ENCODE measurements around the gene LRP1B. TPM values are rescaled to one million over a fixed set of nuclear protein-coding genes. Genes with fewer than 3 reads are reported as not detected.

LRP1B gene
- total RNA-seq, 2 donors from 2014 or later, result 0.02 TPM; not detected in 1

- H3K27ac Mint-ChIP-seq, result no peak overlapping the region
- no peaks in the 10 kb centered on the region for H3K27me3 Mint-ChIP-seq
- no peaks in the 10 kb centered on the region for H3K9me3 ChIP-seq (ENCODE audit: control insufficient read depth, low read length, poor library complexity, severe bottlenecking)
Observed at GRCh38 chr2:140770645-140771044, 1360.2 kb downstream of the LRP1B start.

GRCh38 chr2:140761807-140762206, 1369.0 kb downstream of the LRP1B start:
- no peaks in the 10 kb centered on the region for H3K4me1 Mint-ChIP-seq
- H3K9me3 ChIP-seq (ENCODE audit: control insufficient read depth, low read length, poor library complexity, severe bottlenecking), result no peaks in the 10 kb centered on the region
- no peaks in the 10 kb centered on the region for H3K36me3 Mint-ChIP-seq (ENCODE audit: low read depth)
- no peak overlapping the region for H3K27ac Mint-ChIP-seq
- no peak for ATAC-seq
- no peak overlapping the region for H3K4me3 Mint-ChIP-seq
- DNase-seq, result no peak
- H3K27me3 Mint-ChIP-seq, result no peaks in the 10 kb centered on the region

More at GRCh38 chr2:140770645-140771044, 1360.2 kb downstream of the LRP1B start:
- DNase-seq (no peak), ATAC-seq (no peak)
- no peak overlapping the region for H3K4me3 Mint-ChIP-seq
- H3K36me3 Mint-ChIP-seq (ENCODE audit: low read depth), result no peaks in the 10 kb centered on the region
- no peaks in the 10 kb centered on the region for H3K4me1 Mint-ChIP-seq

- Mint-ChIP-seq H3K27ac (no peak overlapping the region), H3K4me1 (no peaks in the 10 kb centered on the region), H3K27me3 (no peaks in the 10 kb centered on the region), H3K4me3 (no peak overlapping the region), H3K36me3 (ENCODE audit: low read depth) (no peaks in the 10 kb centered on the region)
- ATAC-seq, result no peak
- H3K9me3 ChIP-seq (ENCODE audit: control insufficient read depth, low read length, poor library complexity, severe bottlenecking), result no peaks in the 10 kb centered on the region
- DNase-seq, result no peak
Observed at GRCh38 chr2:140759426-140760156, 1371.2 kb downstream of the LRP1B start.

GRCh38 chr2:140747665-140748064, 1383.2 kb downstream of the LRP1B start:
- H3K9me3 ChIP-seq (ENCODE audit: control insufficient read depth, low read length, poor library complexity, severe bottlenecking), result no peaks in the 10 kb centered on the region
- no peak for ATAC-seq
- H3K27me3 Mint-ChIP-seq, result no peaks in the 10 kb centered on the region
- no peaks in the 10 kb centered on the region for H3K4me1 Mint-ChIP-seq
- H3K4me3 Mint-ChIP-seq, result no peak overlapping the region
- no peaks in the 10 kb centered on the region for H3K36me3 Mint-ChIP-seq (ENCODE audit: low read depth)
- no peak for DNase-seq
- no peak overlapping the region for H3K27ac Mint-ChIP-seq

GRCh38 chr2:140747090-140747489, 1383.7 kb downstream of the LRP1B start:
- DNase-seq, result no peak
- H3K9me3 ChIP-seq (ENCODE audit: control insufficient read depth, low read length, poor library complexity, severe bottlenecking), result no peaks in the 10 kb centered on the region
- Mint-ChIP-seq H3K27me3 (no peaks in the 10 kb centered on the region), H3K4me3 (no peak overlapping the region), H3K27ac (no peak overlapping the region), H3K36me3 (ENCODE audit: low read depth) (no peaks in the 10 kb centered on the region), H3K4me1 (no peaks in the 10 kb centered on the region)
- no peak for ATAC-seq

GRCh38 chr2:140744379-140744778, 1386.4 kb downstream of the LRP1B start:
- Mint-ChIP-seq H3K27me3 (no peaks in the 10 kb centered on the region), H3K4me3 (no peak overlapping the region), H3K27ac (no peak overlapping the region), H3K4me1 (no peaks in the 10 kb centered on the region), H3K36me3 (ENCODE audit: low read depth) (no peaks in the 10 kb centered on the region)
- no peak for ATAC-seq
- H3K9me3 ChIP-seq (ENCODE audit: control insufficient read depth, low read length, poor library complexity, severe bottlenecking), result no peaks in the 10 kb centered on the region
- DNase-seq, result no peak

DNA sequence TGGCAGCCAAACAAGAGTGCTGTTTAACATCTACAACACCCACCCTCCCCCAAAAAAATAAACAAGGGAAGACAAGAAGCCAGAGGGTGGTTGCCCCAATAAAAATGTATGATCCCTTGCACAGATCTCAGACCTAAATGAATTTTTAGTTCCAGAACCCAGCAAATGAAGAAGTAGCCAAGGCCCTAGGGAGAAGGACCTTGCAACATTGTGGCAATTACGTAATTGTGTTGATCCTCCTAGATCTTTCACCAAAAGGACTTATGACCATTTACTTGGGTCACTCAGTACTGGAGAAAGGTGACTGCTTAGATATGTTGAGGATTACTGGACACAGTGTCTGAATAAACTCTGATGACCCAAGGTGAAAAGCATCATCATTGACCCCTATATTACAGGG, 1393.8 kb downstream of the LRP1B start:
- ATAC-seq (no peak), DNase-seq (no peak)
- no peaks in the 10 kb centered on the region for H3K9me3 ChIP-seq (ENCODE audit: control insufficient read depth, low read length, poor library complexity, severe bottlenecking)
- Mint-ChIP-seq H3K4me1 (no peaks in the 10 kb centered on the region), H3K4me3 (no peak overlapping the region), H3K36me3 (ENCODE audit: low read depth) (no peaks in the 10 kb centered on the region), H3K27me3 (no peaks in the 10 kb centered on the region), H3K27ac (no peak overlapping the region)

GRCh38 chr2:140734992-140735391, 1395.8 kb downstream of the LRP1B start:
- no peak for ATAC-seq
- no peaks in the 10 kb centered on the region for H3K27me3 Mint-ChIP-seq

DNA sequence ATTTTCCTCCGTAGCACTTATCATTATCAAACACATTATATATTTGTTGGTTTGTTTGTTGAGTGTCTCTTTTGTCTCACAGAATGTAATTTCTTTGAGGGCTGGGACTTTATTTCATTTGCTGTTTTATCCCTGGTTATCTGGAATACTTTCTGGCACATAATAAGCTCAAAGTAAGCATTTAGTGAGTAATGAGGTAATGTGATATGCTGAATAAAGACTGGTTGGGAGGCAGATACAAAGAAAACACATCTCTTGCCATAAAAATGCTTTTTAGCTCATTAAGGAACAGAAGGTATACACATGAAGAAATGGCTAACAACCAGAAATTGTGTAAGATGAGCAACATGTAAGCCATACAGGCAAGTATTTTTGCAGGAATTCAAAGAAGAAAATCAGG, 1411.8 kb downstream of the LRP1B start:
- Mint-ChIP-seq H3K27me3 (no peaks in the 10 kb centered on the region), H3K4me1 (no peaks in the 10 kb centered on the region), H3K27ac (no peak overlapping the region), H3K36me3 (ENCODE audit: low read depth) (no peaks in the 10 kb centered on the region), H3K4me3 (no peak overlapping the region)
- DNase-seq (no peak), ATAC-seq (no peak)
- H3K9me3 ChIP-seq (ENCODE audit: control insufficient read depth, low read length, poor library complexity, severe bottlenecking), result no peaks in the 10 kb centered on the region

More at GRCh38 chr2:140734992-140735391, 1395.8 kb downstream of the LRP1B start:
- H3K4me3 Mint-ChIP-seq, result no peak overlapping the region
- no peak overlapping the region for H3K27ac Mint-ChIP-seq
- no peak for DNase-seq
- no peaks in the 10 kb centered on the region for H3K36me3 Mint-ChIP-seq (ENCODE audit: low read depth)
- no peaks in the 10 kb centered on the region for H3K4me1 Mint-ChIP-seq
- no peaks in the 10 kb centered on the region for H3K9me3 ChIP-seq (ENCODE audit: control insufficient read depth, low read length, poor library complexity, severe bottlenecking)

DNA sequence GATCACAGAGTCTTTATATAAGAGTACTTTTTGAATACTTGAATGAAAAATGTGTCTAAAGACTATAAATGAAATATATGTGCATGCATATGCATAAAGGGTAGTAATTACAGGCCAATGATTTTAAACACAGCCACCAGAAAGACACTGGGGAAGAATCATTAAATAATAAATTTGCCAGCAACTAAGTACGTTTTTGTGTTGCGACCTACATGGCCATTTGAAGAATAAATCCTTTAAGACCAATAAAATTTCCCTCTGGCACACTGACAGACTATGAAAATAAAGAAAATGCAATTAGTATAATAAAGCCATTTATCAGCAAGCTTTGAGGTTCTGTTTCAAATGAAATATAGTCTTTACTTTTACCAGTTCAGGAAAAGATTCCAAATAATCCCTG, 1413.3 kb downstream of the LRP1B start:
- no peaks in the 10 kb centered on the region for H3K27me3 Mint-ChIP-seq
- no peaks in the 10 kb centered on the region for H3K9me3 ChIP-seq (ENCODE audit: control insufficient read depth, low read length, poor library complexity, severe bottlenecking)
- H3K4me3 Mint-ChIP-seq, result no peak overlapping the region
- H3K4me1 Mint-ChIP-seq, result no peaks in the 10 kb centered on the region
- no peak for DNase-seq
- no peak for ATAC-seq
- H3K36me3 Mint-ChIP-seq (ENCODE audit: low read depth), result no peaks in the 10 kb centered on the region
- no peak overlapping the region for H3K27ac Mint-ChIP-seq

DNA sequence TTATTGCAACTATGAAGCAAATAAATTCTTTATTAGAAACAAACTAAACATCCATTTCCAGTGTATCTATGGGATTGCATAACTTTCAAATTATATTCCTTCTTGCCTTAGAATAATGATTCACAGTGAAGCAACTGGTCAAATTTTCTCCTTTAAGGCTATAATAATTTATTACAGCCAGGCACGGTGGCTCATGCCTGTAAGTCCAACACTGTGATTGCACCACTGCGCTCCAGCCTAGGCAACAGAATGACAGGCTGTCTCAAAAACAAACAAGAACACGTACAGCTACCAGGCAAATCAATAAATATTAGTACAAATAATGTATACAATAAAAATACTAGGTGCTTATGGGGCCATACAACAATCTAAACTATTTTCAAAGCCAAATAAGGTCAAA, 1416.2 kb downstream of the LRP1B start:
- DNase-seq (no peak), ATAC-seq (no peak)
- Mint-ChIP-seq H3K27me3 (no peaks in the 10 kb centered on the region), H3K27ac (no peak overlapping the region), H3K4me3 (no peak overlapping the region), H3K36me3 (ENCODE audit: low read depth) (no peaks in the 10 kb centered on the region), H3K4me1 (no peaks in the 10 kb centered on the region)
- H3K9me3 ChIP-seq (ENCODE audit: control insufficient read depth, low read length, poor library complexity, severe bottlenecking), result no peaks in the 10 kb centered on the region

DNA sequence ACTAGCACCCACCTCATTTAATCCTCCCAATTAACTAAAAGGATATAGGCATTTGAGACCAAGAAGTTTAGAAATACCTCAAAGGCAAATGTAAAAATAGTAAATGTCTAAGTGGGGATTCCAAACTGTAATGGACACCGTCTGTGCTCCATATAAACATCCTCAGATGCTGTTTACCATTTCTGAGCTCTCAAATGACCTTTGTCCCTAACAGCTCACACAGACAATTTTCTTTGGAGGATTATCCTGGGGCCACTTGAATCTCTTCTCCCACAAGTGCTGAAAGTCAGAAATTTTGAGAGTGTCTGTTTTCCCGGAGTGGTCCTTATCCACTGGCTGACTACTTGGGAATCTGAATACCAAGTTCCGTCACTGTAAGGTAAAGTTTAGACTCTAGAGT, 1418.9 kb downstream of the LRP1B start:
- no peak for DNase-seq
- ATAC-seq, result no peak
- Mint-ChIP-seq H3K4me3 (no peak overlapping the region), H3K27me3 (no peaks in the 10 kb centered on the region), H3K27ac (no peak overlapping the region), H3K4me1 (no peaks in the 10 kb centered on the region), H3K36me3 (ENCODE audit: low read depth) (no peaks in the 10 kb centered on the region)
- H3K9me3 ChIP-seq (ENCODE audit: control insufficient read depth, low read length, poor library complexity, severe bottlenecking), result no peaks in the 10 kb centered on the region

DNA sequence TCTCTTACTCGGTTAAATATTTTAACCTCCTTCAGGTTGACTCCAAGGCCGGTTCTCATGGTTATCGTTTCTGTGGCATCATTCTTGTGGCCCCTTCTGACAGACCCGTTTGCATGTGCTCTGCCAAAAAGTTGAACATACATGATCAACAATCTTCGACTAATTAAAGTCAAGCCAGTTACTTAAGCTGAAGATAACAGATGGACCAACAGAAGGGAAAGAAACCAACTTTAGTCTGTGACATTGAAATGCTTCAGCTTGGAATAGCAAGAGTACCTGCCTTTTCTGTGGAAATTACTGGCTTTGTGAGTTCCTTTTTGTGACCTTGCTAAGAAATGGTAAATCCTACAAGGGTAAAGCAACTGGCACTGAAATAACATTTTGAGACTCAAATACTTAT, 1429.1 kb downstream of the LRP1B start:
- no peaks in the 10 kb centered on the region for H3K9me3 ChIP-seq (ENCODE audit: control insufficient read depth, low read length, poor library complexity, severe bottlenecking)
- no peaks in the 10 kb centered on the region for H3K36me3 Mint-ChIP-seq (ENCODE audit: low read depth)
- ATAC-seq (no peak), DNase-seq (no peak)
- H3K27me3 Mint-ChIP-seq, result no peaks in the 10 kb centered on the region
- no peaks in the 10 kb centered on the region for H3K4me1 Mint-ChIP-seq
- H3K27ac Mint-ChIP-seq, result no peak overlapping the region
- H3K4me3 Mint-ChIP-seq, result no peak overlapping the region

DNA sequence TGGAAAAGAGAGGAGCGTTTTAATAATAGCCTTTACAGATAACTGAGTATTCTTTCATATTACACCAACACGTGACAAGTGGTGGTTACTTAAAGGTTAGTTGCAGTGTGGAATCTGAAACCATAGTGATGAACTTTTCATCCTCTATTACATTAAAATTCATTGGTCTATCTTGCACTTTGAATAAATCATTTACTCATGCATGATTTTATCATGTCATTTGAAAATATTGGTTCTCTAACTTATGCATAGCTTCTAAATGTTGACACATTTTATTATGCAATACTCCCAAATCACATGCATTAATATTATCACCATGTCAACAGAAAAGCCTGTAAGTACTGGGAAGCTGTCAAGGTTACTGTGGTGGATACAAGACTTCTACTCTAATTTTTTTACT, 1432.2 kb downstream of the LRP1B start:
- H3K27me3 Mint-ChIP-seq, result no peaks in the 10 kb centered on the region
- H3K4me1 Mint-ChIP-seq, result no peaks in the 10 kb centered on the region
- ATAC-seq, result no peak
- no peaks in the 10 kb centered on the region for H3K36me3 Mint-ChIP-seq (ENCODE audit: low read depth)
- DNase-seq, result no peak
- no peaks in the 10 kb centered on the region for H3K9me3 ChIP-seq (ENCODE audit: control insufficient read depth, low read length, poor library complexity, severe bottlenecking)
- H3K27ac Mint-ChIP-seq, result no peak overlapping the region
- H3K4me3 Mint-ChIP-seq, result no peak overlapping the region

Data from T-helper 17 cell (primary cell).